OCI-LY1 (cell line): ENCODE results near the gene CPT1B.

Experiments used
- CTCF ChIP-seq: fragments of 200-600 bp; sonication (generic), shearing (Covaris generic); IDR thresholded peaks from 2 replicates; pipeline ENCODE4 v1.5.1; 2017; ENCODE audit warnings: mild to moderate bottlenecking, antibody characterized with exemption, low read length, moderate library complexity, mixed read lengths
- EZH2 ChIP-seq: fragments of 200-600 bp; sonication (generic), shearing (Covaris generic); IDR thresholded peaks from 2 replicates; pipeline ENCODE4 v1.8.0; 2017; ENCODE audit warnings: borderline replicate concordance, mixed run types, mild to moderate bottlenecking, antibody characterized with exemption, low read length, moderate library complexity, mixed read lengths

- TF ChIP-seq CTCF (no peak), EZH2 (no peak)
These were observed 26.2 kb upstream of the CPT1B start for GRCh38 chr22:50604256-50605001.
